Upper lobe of left lung (tissue), 6 donors: ENCODE measurements around the gene C2orf49. TPM values are rescaled to one million over a fixed set of nuclear protein-coding genes. Genes with fewer than 3 reads are reported as not detected.
A peak's percentile ranks its signal among the peaks of the same experiment; 100 is the strongest.

Source experiments
- ATAC-seq, 2 donors: fragments of 200-7000 bp; cut with Tn5 transposase; one replicate each; pipeline ENCODE4 v1.9.1; 2022; ENCODE audit warnings: mild to moderate bottlenecking in 2 of 2, moderate library complexity in 2 of 2; ENCODE audit not compliant: low FRiP score in 2 of 2
- DNase-seq, 2 donors: peaks; one replicate each; pipeline ENCODE4 v3.0.0-alpha.2; 2019 to 2020
- H3K27ac ChIP-seq, 4 donors: fragments of 200-600 bp; sonication (generic); one replicate each; pipeline ENCODE4 v1.5.1; 2016 to 2019
- H3K27me3 ChIP-seq, 4 donors: fragments of 200-600 bp; sonication (generic); one replicate each; pipeline ENCODE4 v1.5.1; 2017 to 2019
- H3K36me3 ChIP-seq, 4 donors: fragments of 200-600 bp; sonication (generic); one replicate each; pipeline ENCODE4 v1.5.1; 2016 to 2019
- H3K4me1 ChIP-seq, 4 donors: fragments of 200-600 bp; sonication (generic); one replicate each; pipeline ENCODE4 v1.5.1; 2018 to 2019
- H3K4me3 ChIP-seq, 4 donors: fragments of 200-600 bp; sonication (generic); one replicate each; pipeline ENCODE4 v1.5.1; 2017 to 2019; ENCODE audit warnings: mild to moderate bottlenecking in 2 of 4, moderate library complexity in 1 of 4
- H3K9me3 ChIP-seq, 4 donors: fragments of 200-600 bp; sonication (generic); one replicate each; pipeline ENCODE4 v1.5.1; 2018 to 2019
- CTCF ChIP-seq, 6 experiments: fragments of 450-650 bp in 4 of 6; fragments of 200-600 bp in 2 of 6; sonication (generic) in 2 of 6; IDR thresholded peaks; one replicate each; pipeline ENCODE4 v1.5.1; 2016 to 2019; ENCODE audit warnings: antibody characterized with exemption in 6 of 6
- EP300 ChIP-seq, 4 donors: sonication (generic); formaldehyde crosslinking; IDR thresholded peaks; one replicate each; pipeline ENCODE4 v1.5.1; 2017; ENCODE audit warnings: antibody characterized with exemption in 4 of 4, control low read depth in 2 of 4
- POLR2A ChIP-seq, 4 donors: fragments of 450-650 bp; IDR thresholded peaks; one replicate each; pipeline ENCODE4 v1.5.1; 2016 to 2017; ENCODE audit warnings: antibody characterized with exemption in 4 of 4, mild to moderate bottlenecking in 2 of 4
- POLR2AphosphoS5 ChIP-seq, 2 donors: sonication (generic); formaldehyde crosslinking; IDR thresholded peaks; one replicate each; pipeline ENCODE4 v1.5.1; 2017; ENCODE audit warnings: antibody characterized with exemption in 2 of 2
- WGBS, 2 donors: methylation state at CpG; one replicate each; pipeline ENCODE4 v1.1.5; 2017 to 2018; 5-methylcytosine and 5-hydroxymethylcytosine counted together
- total RNA-seq, 6 donors: library from RNA; depleted of rRNA in 4 of 6; stranded (reverse); fragments of >200 nt in 4 of 6; gene quantifications; one replicate each; pipeline versions ENCODE4 v1.1.0 to v1.2.1, GENCODE V29; 2016 to 2021
- donor health status: DM: no; HTN: no; CAD: no; lungs with moderate emphysema.
- donor health status: DM: no; HTN: yes; CAD: no; lungs with severe emphysema.

The C2orf49 gene
- 10 to 100 TPM; 12.8 to 38.5 (median 13.5) TPM for total RNA-seq

GRCh38 chr2:105337122-105338019 lies at the start of gene C2orf49:
C2orf49 (plus strand) TSS chr2:105337540; CDS start chr2:105337588, 48 bp downstream.
- H3K36me3 ChIP-seq, result peaks cover 3 to 38% (median 9%) of the 10 kb centered on the region in 4 donors
- no peaks in the 10 kb centered on the region for H3K9me3 ChIP-seq
- H3K4me1 ChIP-seq, result peaks cover 21 to 28% (median 22%) of the 10 kb centered on the region in 4 donors
- 0 to 1% methylated on average over 20 to 50 of the region's 58 CpGs for WGBS, 2 donors
- ATAC-seq (peak; percentile 95 to 98), DNase-seq (peak; percentile 84 to 94)
- H3K4me3 ChIP-seq, result peak within 1 kb of the TSS; percentile 69 to 94 (median 92)
- TF ChIP-seq POLR2A (IDR thresholded peaks at IDR 0.05), result peak in 3 of 4 donors; percentile 45 to 65 (median 53)
- TF ChIP-seq EP300 (IDR thresholded peaks at IDR 0.05), result no peak
- TF ChIP-seq CTCF (IDR thresholded peaks at IDR 0.05), result peak in 1 of 6 experiments; percentile 18
- TF ChIP-seq POLR2AphosphoS5 (IDR thresholded peaks at IDR 0.05), result peak; percentile 59 to 78
- no peaks in the 10 kb centered on the region for H3K27me3 ChIP-seq
- H3K27ac ChIP-seq, result peak within 1 kb of the TSS; percentile 95 to 97 (median 96)

GRCh38 chr2:105287692-105288091 lies 49.6 kb upstream of the C2orf49 start:
- ATAC-seq, result no peak
- peaks cover 3 to 93% (median 37%) of the 10 kb centered on the region in 4 donors for H3K36me3 ChIP-seq
- peak in 1 of 2 donors; percentile 35 for DNase-seq

GRCh38 chr2:105288133-105288532 lies 49.2 kb upstream of the C2orf49 start:
- no peak overlapping the region for H3K27ac ChIP-seq
- H3K4me1 ChIP-seq, result no peaks in the 10 kb centered on the region
- H3K36me3 ChIP-seq, result peaks cover 3 to 93% (median 34%) of the 10 kb centered on the region in 4 donors
- TF ChIP-seq CTCF (IDR thresholded peaks at IDR 0.05) (no peak), POLR2AphosphoS5 (IDR thresholded peaks at IDR 0.05) (no peak), EP300 (IDR thresholded peaks at IDR 0.05) (no peak), POLR2A (IDR thresholded peaks at IDR 0.05) (no peak)
- H3K9me3 ChIP-seq, result no peaks in the 10 kb centered on the region
- H3K4me3 ChIP-seq, result no peak overlapping the region
- ATAC-seq (no peak), DNase-seq (no peak)
- WGBS, 2 donors, result 89 to 97% methylated on average over 7 of the region's 7 CpGs
- no peaks in the 10 kb centered on the region for H3K27me3 ChIP-seq

More at GRCh38 chr2:105287692-105288091, 49.6 kb upstream of the C2orf49 start:
- TF ChIP-seq CTCF (IDR thresholded peaks at IDR 0.05) (peak in 2 of 6 experiments; percentile 21 to 37), EP300 (IDR thresholded peaks at IDR 0.05) (no peak), POLR2A (IDR thresholded peaks at IDR 0.05) (no peak), POLR2AphosphoS5 (IDR thresholded peaks at IDR 0.05) (no peak)
- Histone ChIP-seq H3K4me1 (no peaks in the 10 kb centered on the region), H3K27me3 (no peaks in the 10 kb centered on the region), H3K9me3 (no peaks in the 10 kb centered on the region), H3K27ac (no peak overlapping the region), H3K4me3 (no peak overlapping the region)
- WGBS, 2 donors, result 62 to 64% methylated on average over 5 of the region's 5 CpGs

- Histone ChIP-seq H3K9me3 (no peaks in the 10 kb centered on the region), H3K4me3 (no peak overlapping the region), H3K27me3 (no peaks in the 10 kb centered on the region), H3K27ac (no peak overlapping the region), H3K36me3 (peaks cover 3 to 85% (median 22%) of the 10 kb centered on the region in 4 donors), H3K4me1 (no peaks in the 10 kb centered on the region)
- TF ChIP-seq POLR2AphosphoS5 (IDR thresholded peaks at IDR 0.05) (no peak), CTCF (IDR thresholded peaks at IDR 0.05) (no peak), POLR2A (IDR thresholded peaks at IDR 0.05) (no peak), EP300 (IDR thresholded peaks at IDR 0.05) (no peak)
- 87 to 99% methylated on average over 6 of the region's 6 CpGs for WGBS, 2 donors
- DNase-seq (no peak), ATAC-seq (no peak)
Measured at GRCh38 chr2:105290981-105291660, 46.2 kb upstream of the C2orf49 start.
